Kasumi-1 (cell line): ENCODE data around the gene ZNF512B.
"Not testable (repeated sequence)": the region's sequence is repeated elsewhere in the genome, so short reads cannot be mapped to it uniquely, and the experiment has no call there.

Experiments used
- DNase-seq, 2 experiments: peaks; one replicate each; lab custom pipeline; 2025; lab: John Stamatoyannopoulos, UW

The ZNF512B gene

GRCh38 chr20:63934271-63935068 lies 35.3 kb downstream of the ZNF512B start:
- peak; percentile 9 to 14 for DNase-seq

DNA sequence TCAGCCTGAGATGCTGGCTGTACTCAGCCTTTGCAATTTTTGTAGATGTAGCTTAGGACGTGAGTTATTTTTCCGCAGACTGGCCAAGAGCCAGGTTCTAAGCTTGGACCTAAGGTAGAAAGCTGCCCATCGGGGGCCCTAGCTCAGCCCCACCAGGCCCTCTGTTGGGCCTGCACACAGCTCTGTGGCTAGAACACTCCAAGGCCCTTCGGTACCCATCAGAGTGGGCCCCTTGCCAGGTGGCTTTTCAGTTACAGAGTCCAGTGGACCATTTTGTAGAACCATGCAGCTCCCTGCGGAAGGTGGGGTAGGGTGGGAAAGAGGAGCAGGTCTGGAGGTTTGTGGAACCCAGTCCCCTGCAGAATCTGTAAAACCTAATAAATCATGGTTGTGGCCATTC lies 36.1 kb downstream of the ZNF512B start:
- DNase-seq, result no peak

DNA sequence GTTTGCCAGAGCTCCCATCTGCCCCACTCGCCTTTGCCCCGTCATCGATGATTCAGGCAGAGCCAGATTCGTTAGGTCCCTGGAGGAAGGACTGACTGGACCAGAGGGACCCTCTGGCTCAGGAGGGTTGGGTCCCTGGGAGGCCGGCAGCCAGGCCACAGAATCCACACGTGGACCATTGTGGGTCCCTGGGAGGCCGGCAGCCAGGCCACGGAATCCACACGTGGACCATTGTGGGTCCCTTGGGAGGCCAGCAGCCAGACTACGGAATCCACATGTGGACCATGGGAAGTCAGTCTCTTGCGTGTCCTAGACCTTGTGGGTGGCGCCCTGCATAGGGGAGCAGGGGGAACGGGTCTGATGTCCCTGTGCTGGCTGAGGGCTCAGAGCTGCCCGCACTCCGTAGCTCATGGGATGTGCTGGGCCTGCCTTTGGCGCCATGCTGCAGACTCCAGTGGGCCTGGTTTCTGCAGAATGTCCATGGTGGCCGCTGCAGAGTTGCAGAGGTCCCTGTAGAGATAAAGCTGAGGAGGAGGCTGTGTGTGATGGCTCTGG lies 37.0 kb downstream of the ZNF512B start:
- no peak for DNase-seq

DNA sequence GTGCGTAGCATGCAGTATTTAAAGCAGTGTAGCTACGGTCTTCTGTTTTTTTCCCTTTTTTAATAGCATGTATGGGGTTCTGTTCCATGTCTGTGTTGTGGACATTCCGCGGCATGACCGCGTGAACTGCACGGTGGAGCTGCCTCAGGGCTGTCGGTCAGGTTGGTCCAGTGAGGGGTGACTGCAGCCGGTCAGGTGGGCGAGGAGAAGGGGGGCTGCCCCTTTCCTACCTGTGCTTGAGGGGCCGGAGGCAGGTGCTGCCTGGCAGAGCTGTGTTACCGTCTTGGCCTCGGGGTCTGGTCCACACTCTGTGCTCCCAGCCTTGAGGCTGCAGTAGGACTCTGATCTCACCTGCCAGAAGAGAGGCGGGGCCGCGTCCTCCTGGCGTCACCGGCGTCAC lies 38.0 kb downstream of the ZNF512B start:
- DNase-seq, result no peak

DNA sequence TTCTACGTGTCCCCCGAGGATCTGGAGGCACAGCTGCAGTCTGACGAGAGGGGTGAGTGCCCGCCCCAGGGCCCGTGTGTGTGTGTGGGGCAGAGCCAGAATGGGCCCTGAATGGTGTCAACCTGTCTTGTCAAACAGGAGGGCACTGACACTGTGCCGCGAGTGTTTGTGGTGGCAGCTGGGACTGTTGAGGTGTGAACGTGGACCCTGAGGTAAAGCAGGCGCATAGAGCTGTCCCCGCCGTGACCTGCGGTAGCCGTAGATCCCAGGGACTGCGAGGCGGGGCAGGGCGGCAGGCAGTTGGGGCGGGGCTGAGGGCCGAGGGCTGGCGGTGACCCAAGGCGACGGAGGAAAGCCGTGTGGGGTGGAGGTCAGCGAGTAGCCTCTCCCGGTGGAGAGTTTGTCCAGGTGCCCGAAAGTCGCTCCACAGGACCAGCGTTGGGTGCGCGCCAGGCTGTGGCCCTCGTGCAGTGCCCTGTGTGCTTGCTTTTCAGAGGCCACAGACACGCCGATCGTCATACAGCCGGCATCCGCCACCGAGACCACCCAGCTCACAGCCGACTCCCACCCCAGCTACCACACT lies 38.7 kb downstream of the ZNF512B start:
- DNase-seq, result no peak

DNA sequence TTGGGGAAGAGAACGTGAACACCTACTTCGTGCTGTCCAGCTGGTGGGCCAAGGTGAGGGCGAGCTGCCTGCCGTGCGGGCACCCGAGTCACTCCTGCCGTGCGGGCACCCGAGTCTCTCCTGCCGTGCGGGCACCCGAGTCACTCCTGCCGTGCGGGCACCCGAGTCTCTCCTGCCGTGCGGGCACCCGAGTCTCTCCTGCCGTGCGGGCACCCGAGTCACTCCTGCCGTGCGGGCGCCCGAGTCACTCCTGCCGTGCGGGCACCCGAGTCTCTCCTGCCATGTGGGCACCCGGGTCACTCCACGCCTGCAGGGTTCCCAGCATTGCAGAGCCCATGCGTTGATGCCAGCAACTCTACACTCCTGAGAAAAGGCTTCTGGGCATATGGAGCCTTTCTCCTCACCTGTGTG lies 40.3 kb downstream of the ZNF512B start:
- not testable (repeated sequence) for DNase-seq

- DNase-seq, result no peak
These were observed 40.7 kb downstream of the ZNF512B start for GRCh38 chr20:63929071-63929470.

GRCh38 chr20:63926298-63926697 lies 43.4 kb downstream of the ZNF512B start:
- no peak for DNase-seq

GRCh38 chr20:63924241-63924640 lies 45.5 kb downstream of the ZNF512B start:
- no peak for DNase-seq

DNA sequence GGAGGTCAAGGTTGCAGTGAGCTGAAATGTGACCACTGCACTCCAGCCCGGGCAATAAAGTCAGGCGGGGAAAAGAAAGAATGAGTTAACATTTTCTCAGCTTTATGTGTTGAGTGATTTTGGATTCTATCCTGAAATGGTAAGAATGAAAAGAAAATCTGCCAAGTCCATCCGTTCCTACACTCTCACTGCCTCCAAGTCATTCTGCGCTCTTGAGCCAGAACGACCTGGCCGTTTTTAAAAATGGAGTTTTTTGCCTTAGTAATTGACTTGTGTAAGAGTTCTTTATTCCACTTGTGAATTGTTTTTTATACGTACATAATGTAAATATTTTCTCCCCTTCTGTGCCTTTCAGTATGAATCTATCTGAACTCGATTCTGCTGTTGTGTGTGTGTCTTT lies 46.1 kb downstream of the ZNF512B start:
- DNase-seq, result no peak

DNA sequence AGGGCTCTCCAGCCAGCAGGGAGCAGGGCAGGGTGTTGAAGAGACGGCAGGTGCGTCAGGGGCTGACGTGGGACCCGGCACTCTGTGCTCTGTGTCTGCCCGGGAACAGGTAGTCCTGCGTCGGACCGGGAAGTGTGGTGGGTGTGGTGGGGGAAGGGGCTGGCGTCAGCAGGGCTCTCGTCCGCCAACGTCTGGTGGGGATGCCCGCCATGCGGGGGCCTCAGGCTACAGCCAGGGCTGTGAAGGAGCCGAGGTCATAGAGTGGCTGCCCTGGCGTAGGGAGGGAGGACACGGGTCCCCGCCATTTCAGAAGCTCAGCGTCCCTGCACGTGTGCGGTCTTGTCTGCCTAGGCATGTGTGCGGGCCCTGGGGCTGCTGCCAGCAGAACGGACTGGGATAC lies 49.5 kb downstream of the ZNF512B start:
- DNase-seq, result no peak

GRCh38 chr20:63919130-63919529 lies 50.6 kb downstream of the ZNF512B start:
- DNase-seq, result no peak

DNA sequence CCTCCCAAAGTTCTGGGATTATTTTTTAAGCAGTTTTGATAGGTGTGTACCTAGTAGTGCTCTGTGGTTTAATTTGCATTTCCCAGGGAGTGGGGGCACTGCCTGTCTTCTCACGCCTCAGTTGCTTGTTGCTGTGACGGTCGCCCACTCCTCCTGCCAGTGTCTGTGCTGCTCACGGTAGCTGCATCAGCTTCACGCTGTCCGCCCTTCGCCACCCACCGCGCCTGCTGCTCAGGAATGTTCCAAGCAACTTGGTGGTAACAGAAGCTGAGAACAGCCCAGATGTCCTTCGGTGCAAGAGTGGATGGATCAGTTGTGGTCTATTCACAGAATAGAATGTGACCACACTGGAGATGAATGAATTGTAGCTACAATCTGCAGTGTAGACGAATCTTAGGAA lies 51.9 kb downstream of the ZNF512B start:
- no peak for DNase-seq

GRCh38 chr20:63916371-63916939 lies 53.3 kb downstream of the ZNF512B start:
- DNase-seq, result not testable (repeated sequence)

GRCh38 chr20:63915471-63915870 lies 54.3 kb downstream of the ZNF512B start:
- no peak for DNase-seq

GRCh38 chr20:63913768-63914167 lies 56.0 kb downstream of the ZNF512B start:
- DNase-seq, result no peak

DNA sequence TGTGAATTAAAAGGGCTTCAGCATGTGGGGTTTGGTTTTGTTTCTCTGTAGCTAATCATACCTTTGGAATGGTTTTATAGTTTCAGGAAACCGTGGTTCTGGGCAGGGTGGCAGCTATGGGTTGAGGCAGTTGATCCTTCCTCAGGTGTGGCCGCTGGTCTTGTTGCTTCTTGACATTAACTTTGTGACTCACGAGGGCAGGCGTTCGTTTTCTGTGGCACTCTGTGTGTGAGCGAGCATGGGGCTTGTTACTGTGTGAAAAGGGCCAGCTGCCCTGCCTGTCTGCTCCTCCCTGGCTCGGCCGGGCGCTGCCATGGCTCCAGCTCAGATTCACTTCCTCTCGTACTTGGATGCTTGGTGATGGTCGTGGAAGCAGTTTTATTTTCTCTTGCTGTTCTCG lies 58.6 kb downstream of the ZNF512B start:
- no peak for DNase-seq

DNA sequence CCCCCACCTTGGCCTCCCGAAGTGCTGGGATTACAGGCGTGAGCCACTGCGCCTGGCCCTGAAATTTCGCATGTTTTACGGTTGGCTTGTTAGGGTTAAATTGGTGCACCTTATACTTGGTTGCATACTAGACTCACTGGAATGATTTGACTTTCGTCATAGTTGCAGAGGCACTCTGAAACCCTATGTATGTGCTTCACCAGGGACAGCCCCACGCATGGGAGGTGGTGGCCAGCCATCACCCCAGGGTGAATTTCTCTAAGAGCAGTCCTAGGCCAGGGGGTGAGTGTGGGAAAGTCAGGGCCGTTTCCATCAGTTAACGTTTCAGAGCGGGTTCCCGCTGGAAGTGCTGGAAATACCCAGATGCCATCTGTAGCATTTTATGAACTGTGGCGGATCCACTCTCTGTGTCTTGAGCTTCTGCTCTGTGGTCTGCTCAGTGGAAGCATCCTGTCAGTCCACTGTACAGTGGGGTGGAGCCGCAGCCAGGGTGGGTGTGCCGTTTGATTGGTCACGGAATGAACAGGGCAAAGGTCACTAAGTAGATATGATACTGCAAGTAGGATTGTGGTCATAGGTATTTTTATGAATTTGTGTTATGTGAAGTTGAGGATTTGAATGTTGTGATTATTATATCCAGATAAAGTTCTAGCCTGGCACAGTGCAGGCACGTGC lies 61.6 kb downstream of the ZNF512B start:
- no peak for DNase-seq
